HG02884 (cell line): ENCODE measurements around the gene STAMBP.
A peak's percentile ranks its signal among the peaks of the same experiment; 100 is the strongest.
"Not testable (repeated sequence)": the region's sequence is repeated elsewhere in the genome, so short reads cannot be mapped to it uniquely, and the experiment has no call there.

ENCODE experiments used
- ATAC-seq: cut with Tn5 transposase; IDR thresholded peaks from one replicate; pipeline ENCODE4 v1.9.1; 2021; ENCODE audit warnings: mild to moderate bottlenecking, moderate library complexity; ENCODE audit not compliant: unreplicated experiment

The STAMBP gene

GRCh38 chr2:73828818-73829570 lies at the start of gene STAMBP:
Gene STAMBP (plus strand): TSS chr2:73828961. CDS start chr2:73830857, 1,896 bp downstream.
- peak; percentile 77 for ATAC-seq

GRCh38 chr2:73779467-73780236 lies 49.1 kb upstream of the STAMBP start, which contains the start of gene DUSP11:
Gene DUSP11 (minus strand): TSS chr2:73780103. CDS start chr2:73779974, 129 bp downstream.
- ATAC-seq: peak; percentile 99

- no peak for ATAC-seq
These were observed 48.6 kb upstream of the STAMBP start for GRCh38 chr2:73780237-73780582.

GRCh38 chr2:73783402-73783801 lies 45.4 kb upstream of the STAMBP start:
- not testable (repeated sequence) for ATAC-seq

GRCh38 chr2:73783883-73784282 lies 44.9 kb upstream of the STAMBP start, which contains the start of gene C2orf78:
Gene C2orf78 (plus strand): TSS chr2:73784183. CDS start chr2:73784310, 127 bp downstream.
- not testable (repeated sequence) for ATAC-seq

- no peak for ATAC-seq
These were observed 16.9 kb upstream of the STAMBP start for GRCh38 chr2:73811878-73812277.

- no peak for ATAC-seq
These were observed 16.1 kb upstream of the STAMBP start for GRCh38 chr2:73812635-73813034.

GRCh38 chr2:73818296-73818695 lies 10.5 kb upstream of the STAMBP start:
- no peak for ATAC-seq

GRCh38 chr2:73821227-73821626 lies 7.5 kb upstream of the STAMBP start:
- peak; percentile 77 for ATAC-seq

- no peak for ATAC-seq
These were observed 7.1 kb upstream of the STAMBP start for GRCh38 chr2:73821669-73822068.

- ATAC-seq: no peak
These were observed 6.5 kb upstream of the STAMBP start for GRCh38 chr2:73822276-73822675.

GRCh38 chr2:73822991-73823390 lies 5.8 kb upstream of the STAMBP start:
- no peak for ATAC-seq

GRCh38 chr2:73823416-73823815 lies 5.3 kb upstream of the STAMBP start:
- no peak for ATAC-seq

GRCh38 chr2:73823916-73824523 lies 4.7 kb upstream of the STAMBP start:
- no peak for ATAC-seq

GRCh38 chr2:73825408-73825807 lies 3.4 kb upstream of the STAMBP start:
- ATAC-seq: no peak

- no peak for ATAC-seq
These were observed 1.7 kb upstream of the STAMBP start for GRCh38 chr2:73827018-73827417.

- no peak for ATAC-seq
These were observed 937 bp upstream of the STAMBP start for GRCh38 chr2:73827660-73828388.

- no peak for ATAC-seq
These were observed 358 bp upstream of the STAMBP start for GRCh38 chr2:73828389-73828817.

GRCh38 chr2:73830871-73831401 lies 2.2 kb downstream of the STAMBP start:
- no peak for ATAC-seq

- no peak for ATAC-seq
These were observed 4.2 kb downstream of the STAMBP start for GRCh38 chr2:73832930-73833329.
